KMS-11 (cell line): ENCODE results near the gene GART.
"Not testable (repeated sequence)": the region's sequence is repeated elsewhere in the genome, so short reads cannot be mapped to it uniquely, and the experiment has no call there.

ENCODE experiments used
- H2AFZ ChIP-seq: fragments of 200-600 bp; sonication (generic); 2 replicates; pipeline ENCODE4 v1.6.1; 2016; ENCODE audit warnings: antibody characterized with exemption, mixed run types, low read depth
- H3K27ac ChIP-seq: fragments of 200-600 bp; sonication (generic); 2 replicates; pipeline ENCODE4 v1.6.1; 2016; ENCODE audit warnings: mild to moderate bottlenecking, mixed run types
- H3K27me3 ChIP-seq: fragments of 200-600 bp; sonication (generic); 2 replicates; pipeline ENCODE4 v1.6.1; 2017; ENCODE audit warnings: mild to moderate bottlenecking, low read depth, mixed run types, moderate library complexity; ENCODE audit not compliant: insufficient read depth
- H3K36me3 ChIP-seq: fragments of 200-600 bp; sonication (generic); 2 replicates; pipeline ENCODE4 v1.6.1; 2017; ENCODE audit warnings: mild to moderate bottlenecking, mixed run types; ENCODE audit not compliant: insufficient read depth
- H3K4me1 ChIP-seq: fragments of 200-600 bp; sonication (generic); 2 replicates; pipeline ENCODE4 v1.6.1; 2016; ENCODE audit warnings: mild to moderate bottlenecking, low read depth, mixed run types; ENCODE audit not compliant: poor library complexity, severe bottlenecking
- H3K4me2 ChIP-seq: fragments of 200-600 bp; sonication (generic); 2 replicates; pipeline ENCODE4 v1.7.0; 2016; ENCODE audit warnings: mild to moderate bottlenecking, mixed run types
- H3K4me3 ChIP-seq: fragments of 200-600 bp; sonication (generic); IDR thresholded peaks from 2 replicates; pipeline ENCODE4 v1.6.1; 2017; ENCODE audit warnings: low read depth, low read length, mixed read lengths; ENCODE audit not compliant: insufficient read depth
- H3K79me2 ChIP-seq: fragments of 200-600 bp; sonication (generic); 2 replicates; pipeline ENCODE4 v1.6.1; 2016; ENCODE audit warnings: low read depth, mixed run types; ENCODE audit not compliant: insufficient read depth
- H3K9ac ChIP-seq: fragments of 200-600 bp; sonication (generic); 2 replicates; pipeline ENCODE4 v1.6.1; 2016; ENCODE audit warnings: mild to moderate bottlenecking, mixed run types
- H4K20me1 ChIP-seq: fragments of 200-600 bp; sonication (generic); 2 replicates; pipeline ENCODE4 v1.6.1; 2016; ENCODE audit warnings: mild to moderate bottlenecking, mixed run types; ENCODE audit not compliant: insufficient read depth
- TF ChIP-seq, protein P1 (sequence below): fragments of 200-600 bp; sonication (generic); conservative IDR thresholded peaks from 2 replicates; pipeline ENCODE4 v1.6.1; 2017; ENCODE audit warnings: low read depth, mild to moderate bottlenecking, antibody characterized with exemption, low read length, moderate library complexity, mixed read lengths

GART gene

GRCh38 chr21:33510826-33511225 lies 31.1 kb downstream of the GART start:
- TF ChIP-seq, protein P1, sequence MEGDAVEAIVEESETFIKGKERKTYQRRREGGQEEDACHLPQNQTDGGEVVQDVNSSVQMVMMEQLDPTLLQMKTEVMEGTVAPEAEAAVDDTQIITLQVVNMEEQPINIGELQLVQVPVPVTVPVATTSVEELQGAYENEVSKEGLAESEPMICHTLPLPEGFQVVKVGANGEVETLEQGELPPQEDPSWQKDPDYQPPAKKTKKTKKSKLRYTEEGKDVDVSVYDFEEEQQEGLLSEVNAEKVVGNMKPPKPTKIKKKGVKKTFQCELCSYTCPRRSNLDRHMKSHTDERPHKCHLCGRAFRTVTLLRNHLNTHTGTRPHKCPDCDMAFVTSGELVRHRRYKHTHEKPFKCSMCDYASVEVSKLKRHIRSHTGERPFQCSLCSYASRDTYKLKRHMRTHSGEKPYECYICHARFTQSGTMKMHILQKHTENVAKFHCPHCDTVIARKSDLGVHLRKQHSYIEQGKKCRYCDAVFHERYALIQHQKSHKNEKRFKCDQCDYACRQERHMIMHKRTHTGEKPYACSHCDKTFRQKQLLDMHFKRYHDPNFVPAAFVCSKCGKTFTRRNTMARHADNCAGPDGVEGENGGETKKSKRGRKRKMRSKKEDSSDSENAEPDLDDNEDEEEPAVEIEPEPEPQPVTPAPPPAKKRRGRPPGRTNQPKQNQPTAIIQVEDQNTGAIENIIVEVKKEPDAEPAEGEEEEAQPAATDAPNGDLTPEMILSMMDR, result no peak
- no peaks in the 10 kb centered on the region for H4K20me1 ChIP-seq
- no peaks in the 10 kb centered on the region for H3K27me3 ChIP-seq
- no peak overlapping the region for H2AFZ ChIP-seq
- H3K4me3 ChIP-seq, result no peak overlapping the region
- no peak overlapping the region for H3K27ac ChIP-seq
- peaks cover 4% of the 10 kb centered on the region; the same call in 1 of the 2 replicates for H3K36me3 ChIP-seq
- H3K4me2 ChIP-seq, result no peak overlapping the region
- H3K9ac ChIP-seq, result no peak overlapping the region
- H3K79me2 ChIP-seq, result no peaks in the 10 kb centered on the region
- H3K4me1 ChIP-seq, result peaks cover 12% of the 10 kb centered on the region

DNA sequence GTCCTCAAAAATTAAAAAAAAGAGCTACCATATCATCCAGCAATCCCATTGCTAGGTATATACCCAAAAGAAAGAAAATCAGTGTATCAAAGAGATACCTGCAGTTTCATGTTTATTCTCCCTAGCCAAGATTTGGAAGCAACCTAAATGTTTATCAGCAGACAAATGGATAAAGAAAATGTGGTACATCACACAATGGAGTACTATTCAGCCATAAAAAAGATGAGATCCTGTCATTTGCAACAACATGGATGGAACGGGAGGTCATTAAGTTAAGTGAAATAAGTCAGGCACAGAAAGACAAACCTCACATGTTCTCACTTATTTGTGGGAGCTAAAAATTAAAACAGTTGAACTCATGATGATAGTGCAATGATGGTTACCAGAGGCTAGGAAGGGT lies 34.9 kb downstream of the GART start:
- H3K27ac ChIP-seq, H3K36me3 ChIP-seq, H2AFZ ChIP-seq, H3K79me2 ChIP-seq, H3K27me3 ChIP-seq, H3K4me2 ChIP-seq, H3K9ac ChIP-seq, H3K4me3 ChIP-seq, H3K4me1 ChIP-seq, H4K20me1 ChIP-seq: not testable (repeated sequence)

GRCh38 chr21:33505833-33506232 lies 36.1 kb downstream of the GART start:
- Histone ChIP-seq H3K36me3 (no peaks in the 10 kb centered on the region), H3K4me1 (no peaks in the 10 kb centered on the region), H2AFZ (no peak overlapping the region), H3K79me2 (no peaks in the 10 kb centered on the region), H3K4me2 (no peak overlapping the region), H3K9ac (no peak overlapping the region), H3K27me3 (no peaks in the 10 kb centered on the region), H3K4me3 (no peak overlapping the region), H3K27ac (no peak overlapping the region), H4K20me1 (no peaks in the 10 kb centered on the region)
- TF ChIP-seq, protein P1, result no peak

- Histone ChIP-seq H3K36me3 (no peaks in the 10 kb centered on the region), H3K27ac (no peak overlapping the region), H3K4me1 (peaks cover 10% of the 10 kb centered on the region), H2AFZ (no peak overlapping the region), H3K79me2 (no peaks in the 10 kb centered on the region), H4K20me1 (no peaks in the 10 kb centered on the region), H3K4me2 (no peak overlapping the region), H3K4me3 (no peak overlapping the region), H3K27me3 (no peaks in the 10 kb centered on the region; the same call in 1 of the 2 replicates), H3K9ac (no peak overlapping the region)
- TF ChIP-seq, protein P1, result no peak
Measured at GRCh38 chr21:33496345-33496744, 45.6 kb downstream of the GART start.

DNA sequence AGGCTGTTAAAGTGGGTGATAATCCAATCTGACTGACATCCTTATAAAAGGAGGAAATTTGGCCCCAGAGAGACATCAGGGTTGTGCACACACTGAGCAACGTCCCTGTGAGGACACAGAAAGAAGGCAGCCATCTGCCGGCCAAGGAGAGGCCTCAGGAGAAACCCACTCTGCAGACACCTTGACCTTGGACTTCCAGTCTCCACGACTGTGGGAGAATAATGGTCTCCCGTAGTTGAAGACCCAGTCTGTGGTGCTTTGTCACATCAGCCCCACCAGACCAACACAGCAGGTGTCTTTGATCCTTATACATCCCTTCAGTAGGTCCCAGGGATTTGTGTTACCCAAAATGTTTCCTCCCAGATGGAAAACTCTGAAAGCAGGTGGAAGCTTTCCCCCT lies 46.2 kb downstream of the GART start:
- H3K79me2 ChIP-seq, result no peaks in the 10 kb centered on the region
- no peak overlapping the region for H2AFZ ChIP-seq
- peaks cover 12% of the 10 kb centered on the region for H3K4me1 ChIP-seq
- H3K27ac ChIP-seq, result no peak overlapping the region
- no peaks in the 10 kb centered on the region; the same call in 1 of the 2 replicates for H3K27me3 ChIP-seq
- H3K36me3 ChIP-seq, result no peaks in the 10 kb centered on the region
- TF ChIP-seq, protein P1, result no peak
- H3K4me3 ChIP-seq, result no peak overlapping the region
- H4K20me1 ChIP-seq, result no peaks in the 10 kb centered on the region
- no peak overlapping the region for H3K9ac ChIP-seq
- no peak overlapping the region for H3K4me2 ChIP-seq
